DOHH2 (cell line): ENCODE results near the gene CFAP77.

Experiments used
- H3F3A ChIP-seq: fragments of 200-600 bp; sonication (generic), shearing (Covaris generic); 2 replicates; pipeline ENCODE4 v1.6.0; 2016; ENCODE audit warnings: antibody characterized with exemption, mild to moderate bottlenecking; ENCODE audit not compliant: control insufficient read depth, insufficient read depth
- H3K27ac ChIP-seq: fragments of 200-600 bp; sonication (generic); 2 replicates; pipeline ENCODE4 v1.5.1; 2014; ENCODE audit warnings: low read depth, mild to moderate bottlenecking, low read length, moderate library complexity
- H3K27me3 ChIP-seq: fragments of 200-600 bp; sonication (generic); 2 replicates; pipeline ENCODE4 v1.6.1; 2014; ENCODE audit warnings: mild to moderate bottlenecking, low read length, mixed read lengths; ENCODE audit not compliant: control insufficient read depth
- H3K36me3 ChIP-seq: fragments of 200-600 bp; sonication (generic); 2 replicates; pipeline ENCODE4 v1.6.1; 2014; ENCODE audit warnings: mild to moderate bottlenecking, low read length, moderate library complexity, mixed read lengths; ENCODE audit not compliant: control insufficient read depth
- H3K4me1 ChIP-seq: fragments of 200-600 bp; sonication (generic); 2 replicates; pipeline ENCODE4 v1.6.1; 2014; ENCODE audit warnings: mild to moderate bottlenecking, low read length, mixed read lengths; ENCODE audit not compliant: control insufficient read depth
- H3K4me2 ChIP-seq: fragments of 200-600 bp; sonication (generic); 2 replicates; pipeline ENCODE4 v1.6.0; 2014; ENCODE audit warnings: mild to moderate bottlenecking, low read length, moderate library complexity
- H3K4me3 ChIP-seq: fragments of 200-600 bp; sonication (generic); 2 replicates; pipeline ENCODE4 v1.5.1; 2014; ENCODE audit warnings: mild to moderate bottlenecking, low read length, mixed read lengths
- H3K79me2 ChIP-seq: fragments of 200-600 bp; sonication (generic); 2 replicates; pipeline ENCODE4 v1.6.1; 2014; ENCODE audit warnings: mild to moderate bottlenecking, low read length, mixed read lengths; ENCODE audit not compliant: control insufficient read depth
- H3K9me2 ChIP-seq: fragments of 200-600 bp; sonication (generic); replicated peaks from 2 replicates; pipeline ENCODE4 v1.6.1; 2014; ENCODE audit warnings: mild to moderate bottlenecking, low read length, mixed read lengths; ENCODE audit not compliant: control insufficient read depth
- H3K9me3 ChIP-seq: fragments of 200-600 bp; sonication (generic); 2 replicates; pipeline ENCODE4 v1.6.1; 2014; ENCODE audit warnings: antibody characterized with exemption, low read length, mixed read lengths; ENCODE audit not compliant: control insufficient read depth, insufficient read depth
- H4K20me1 ChIP-seq: fragments of 200-600 bp; sonication (generic); 2 replicates; pipeline ENCODE4 v1.6.0; 2014; ENCODE audit warnings: low read depth, mild to moderate bottlenecking, antibody characterized with exemption, low read length, moderate library complexity; ENCODE audit not compliant: control insufficient read depth, insufficient read depth
- CTCF ChIP-seq: fragments of 200-600 bp; sonication (generic); IDR thresholded peaks from one replicate; pipeline ENCODE4 v1.5.1; 2014; ENCODE audit warnings: antibody characterized with exemption, mild to moderate bottlenecking, low read depth, low read length; ENCODE audit not compliant: poor library complexity, severe bottlenecking
- EZH2phosphoT487 ChIP-seq: fragments of 200-600 bp; sonication (generic); IDR thresholded peaks from 2 replicates; pipeline ENCODE4 v1.6.1; 2017; ENCODE audit warnings: borderline replicate concordance, mild to moderate bottlenecking, antibody characterized with exemption, low read length, moderate library complexity, mixed read lengths

The CFAP77 gene

GRCh38 chr9:132390966-132391365 is 19.0 kb upstream of the CFAP77 start:
- no peaks in the 10 kb centered on the region for H3K27me3 ChIP-seq
- H3F3A ChIP-seq = peaks cover 7% of the 10 kb centered on the region; the same call in 1 of the 2 replicates
- peaks cover 87% of the 10 kb centered on the region for H3K36me3 ChIP-seq
- TF ChIP-seq EZH2phosphoT487 (no peak), CTCF (no peak)
- H3K9me2 ChIP-seq = no peaks in the 10 kb centered on the region
- H3K4me1 ChIP-seq = peaks cover 17% of the 10 kb centered on the region
- H3K4me3 ChIP-seq = no peak overlapping the region
- H3K4me2 ChIP-seq = no peak overlapping the region
- no peaks in the 10 kb centered on the region for H3K79me2 ChIP-seq
- H4K20me1 ChIP-seq = no peaks in the 10 kb centered on the region
- no peaks in the 10 kb centered on the region for H3K9me3 ChIP-seq
- H3K27ac ChIP-seq = no peak overlapping the region

GRCh38 chr9:132391449-132391848 is 18.6 kb upstream of the CFAP77 start:
- peaks cover 87% of the 10 kb centered on the region for H3K36me3 ChIP-seq
- H3K9me2 ChIP-seq = no peaks in the 10 kb centered on the region

GRCh38 chr9:132395560-132395959 is 14.5 kb upstream of the CFAP77 start:
- Histone ChIP-seq H3K27ac (no peak overlapping the region), H3K79me2 (peaks cover 4% of the 10 kb centered on the region), H3K4me2 (no peak overlapping the region), H3K27me3 (no peaks in the 10 kb centered on the region), H3K9me2 (no peaks in the 10 kb centered on the region), H3K4me3 (no peak overlapping the region), H4K20me1 (peaks cover 4% of the 10 kb centered on the region; the same call in 1 of the 2 replicates), H3K4me1 (no peaks in the 10 kb centered on the region), H3K36me3 (peaks cover 88% of the 10 kb centered on the region), H3F3A (no peaks in the 10 kb centered on the region), H3K9me3 (no peaks in the 10 kb centered on the region)
- TF ChIP-seq EZH2phosphoT487 = no peak
- TF ChIP-seq CTCF = no peak

More at GRCh38 chr9:132391449-132391848, 18.6 kb upstream of the CFAP77 start:
- TF ChIP-seq CTCF (no peak), EZH2phosphoT487 (no peak)
- Histone ChIP-seq H3K27ac (no peak overlapping the region), H3K4me3 (no peak overlapping the region), H3F3A (peaks cover 2% of the 10 kb centered on the region; the same call in 1 of the 2 replicates), H3K4me1 (peaks cover 12% of the 10 kb centered on the region), H3K4me2 (no peak overlapping the region), H3K79me2 (no peaks in the 10 kb centered on the region), H4K20me1 (no peaks in the 10 kb centered on the region), H3K9me3 (no peaks in the 10 kb centered on the region), H3K27me3 (no peaks in the 10 kb centered on the region)

DNA sequence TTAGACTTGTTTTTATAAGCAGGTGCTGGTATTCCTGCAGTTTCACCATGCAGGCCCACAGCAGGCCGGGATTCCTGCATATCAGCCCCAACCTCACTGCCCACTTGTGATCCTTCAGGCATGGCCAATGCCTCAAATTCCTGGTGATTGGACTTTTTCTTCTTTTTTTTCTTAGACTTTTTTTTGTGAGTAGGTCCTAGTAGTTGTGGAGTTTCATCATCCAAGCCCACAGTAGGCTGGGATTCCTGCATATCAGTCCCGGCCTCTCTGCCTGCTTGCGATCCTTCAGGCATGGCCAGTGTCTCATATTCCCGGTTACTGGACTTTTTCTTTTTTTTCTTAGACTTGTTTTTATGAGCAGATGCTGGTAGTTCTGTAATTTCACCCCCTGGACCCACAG is 8.2 kb upstream of the CFAP77 start:
- Histone ChIP-seq H3K36me3 (peaks cover 69% of the 10 kb centered on the region), H3K27ac (no peak overlapping the region), H4K20me1 (peaks cover 19% of the 10 kb centered on the region), H3K4me1 (peaks cover 27% of the 10 kb centered on the region), H3K9me2 (no peaks in the 10 kb centered on the region), H3K9me3 (no peaks in the 10 kb centered on the region), H3K79me2 (peaks cover 60% of the 10 kb centered on the region), H3K4me3 (no peak overlapping the region), H3F3A (peaks cover 7% of the 10 kb centered on the region), H3K4me2 (no peak overlapping the region), H3K27me3 (no peaks in the 10 kb centered on the region)
- TF ChIP-seq CTCF = no peak
- no peak for TF ChIP-seq EZH2phosphoT487
